GM23338 (cell line): Measurements from ENCODE around the gene NEK6. TPM values are rescaled to one million over a fixed set of nuclear protein-coding genes. Genes with fewer than 3 reads are reported as not detected.

Source experiments
- ATAC-seq: fragments of 200-7000 bp; cut with Tn5 transposase; 3 replicates; pipeline ENCODE4 v1.9.1; 2020
- DNase-seq: peaks from one replicate; pipeline ENCODE4 v3.0.0-alpha.2; 2015; ENCODE audit warnings: low spot score
- H2AFZ ChIP-seq: fragments of 200-600 bp; sonication (generic); 2 replicates; pipeline ENCODE4 v1.8.0; 2016; ENCODE audit warnings: antibody characterized with exemption, mild to moderate bottlenecking, moderate library complexity
- H3F3A ChIP-seq: fragments of 200-600 bp; sonication (generic); replicated peaks from 2 replicates; pipeline ENCODE4 v1.8.0; 2017; ENCODE audit warnings: antibody characterized with exemption, mixed run types, low read depth
- H3K27ac ChIP-seq: fragments of 200-600 bp; sonication (generic); 2 replicates; pipeline ENCODE4 v1.6.1; 2016; ENCODE audit warnings: low read depth
- H3K27me3 ChIP-seq: fragments of 200-600 bp; sonication (generic); 2 replicates; pipeline ENCODE4 v1.8.0; 2016; ENCODE audit warnings: mild to moderate bottlenecking, mixed run types, moderate library complexity; ENCODE audit not compliant: insufficient read depth
- H3K36me3 ChIP-seq: fragments of 200-600 bp; sonication (generic); 2 replicates; pipeline ENCODE4 v1.8.0; 2016; ENCODE audit warnings: mild to moderate bottlenecking; ENCODE audit not compliant: insufficient read depth
- H3K4me1 ChIP-seq: fragments of 200-600 bp; sonication (generic); 2 replicates; pipeline ENCODE4 v1.8.0; 2016; ENCODE audit warnings: mild to moderate bottlenecking, moderate library complexity; ENCODE audit not compliant: insufficient read depth
- H3K4me2 ChIP-seq: fragments of 200-600 bp; sonication (generic); 2 replicates; pipeline ENCODE4 v1.7.1; 2017; ENCODE audit warnings: mixed run types
- H3K4me3 ChIP-seq: fragments of 200-600 bp; sonication (generic); 2 replicates; pipeline ENCODE4 v1.6.1; 2016; ENCODE audit warnings: mixed run types
- H3K79me2 ChIP-seq: fragments of 200-600 bp; sonication (generic); replicated peaks from 2 replicates; pipeline ENCODE4 v1.8.0; 2017; ENCODE audit warnings: mild to moderate bottlenecking; ENCODE audit not compliant: insufficient read depth
- H3K9me2 ChIP-seq: fragments of 200-600 bp; sonication (generic); 2 replicates; pipeline ENCODE4 v1.8.0; 2017; ENCODE audit not compliant: insufficient read depth
- H4K20me1 ChIP-seq: fragments of 200-600 bp; sonication (generic); replicated peaks from 2 replicates; pipeline ENCODE4 v1.8.0; 2017; ENCODE audit warnings: mild to moderate bottlenecking; ENCODE audit not compliant: insufficient read depth
- H3K27ac Mint-ChIP-seq: 2 replicates; pipeline ENCODE4 v1.8.0; 2020; ENCODE audit warnings: inconsistent platforms, mild to moderate bottlenecking, moderate library complexity, mixed read lengths
- H3K27me3 Mint-ChIP-seq: 3 replicates; pipeline ENCODE4 v1.8.0; 2022; ENCODE audit warnings: low read depth, mild to moderate bottlenecking, moderate library complexity, mixed read lengths, inconsistent platforms; ENCODE audit not compliant: insufficient read depth, poor library complexity
- H3K36me3 Mint-ChIP-seq: 3 replicates; pipeline ENCODE4 v1.8.0; 2021; ENCODE audit warnings: low read depth, mild to moderate bottlenecking, inconsistent platforms, moderate library complexity, mixed read lengths
- H3K4me1 Mint-ChIP-seq: 3 replicates; pipeline ENCODE4 v1.8.0; 2020; ENCODE audit warnings: mild to moderate bottlenecking, inconsistent platforms, mixed read lengths
- H3K4me3 Mint-ChIP-seq: 3 replicates; pipeline ENCODE4 v1.8.0; 2021; ENCODE audit warnings: moderate library complexity, mild to moderate bottlenecking, inconsistent platforms, mixed read lengths
- H3K9me3 Mint-ChIP-seq: 3 replicates; pipeline ENCODE4 v1.8.0; 2020; ENCODE audit warnings: moderate library complexity, mild to moderate bottlenecking, inconsistent platforms, mixed read lengths
- CREB1 ChIP-seq: fragments of 250-450 bp; sonication (Bioruptor Pico); IDR thresholded peaks from 2 replicates; pipeline ENCODE4 v1.5.0; 2020; ENCODE audit warnings: low read depth, mild to moderate bottlenecking, moderate library complexity
- CTCF ChIP-seq, 2 experiments: fragments of 200-600 bp in 1 of 2; sonication (generic) in 1 of 2; conservative IDR thresholded peaks; 2 replicates each; pipeline versions ENCODE4 v1.5.1 to v1.6.1; 2016 to 2017; ENCODE audit warnings: antibody characterized with exemption in 2 of 2, low read depth in 2 of 2, mild to moderate bottlenecking in 2 of 2, moderate library complexity in 1 of 2
- ETS1 ChIP-seq: IDR thresholded peaks from 2 replicates; pipeline ENCODE4 v1.6.1; 2016; ENCODE audit warnings: antibody characterized with exemption
- EZH2 ChIP-seq: fragments of 200-600 bp; sonication (generic); IDR thresholded peaks from one replicate; pipeline ENCODE4 v1.8.0; 2017; ENCODE audit warnings: antibody characterized with exemption, mild to moderate bottlenecking, low read depth; ENCODE audit not compliant: unreplicated experiment
- EZH2phosphoT487 ChIP-seq: fragments of 200-600 bp; sonication (generic); IDR thresholded peaks from one replicate; pipeline ENCODE4 v1.8.1; 2018; ENCODE audit warnings: antibody characterized with exemption; ENCODE audit not compliant: unreplicated experiment
- JUNB ChIP-seq: IDR thresholded peaks from one replicate; pipeline ENCODE4 v1.6.1; 2016; ENCODE audit warnings: antibody characterized with exemption; ENCODE audit not compliant: unreplicated experiment
- NANOG ChIP-seq: IDR thresholded peaks from 2 replicates; pipeline ENCODE4 v1.6.1; 2016; ENCODE audit warnings: antibody characterized with exemption, borderline replicate concordance
- POLR2AphosphoS5 ChIP-seq: IDR thresholded peaks from 2 replicates; pipeline ENCODE4 v1.6.1; 2016; ENCODE audit warnings: antibody characterized with exemption, low read depth
- STAT1 ChIP-seq: IDR thresholded peaks from one replicate; pipeline ENCODE4 v1.6.1; 2016; ENCODE audit warnings: antibody characterized with exemption; ENCODE audit not compliant: unreplicated experiment
- ZNF114 ChIP-seq: fragments of 250-450 bp; sonication (Bioruptor Pico); IDR thresholded peaks from 2 replicates; pipeline ENCODE4 v1.5.0; 2020; ENCODE audit warnings: mild to moderate bottlenecking, moderate library complexity
- ZNF331 ChIP-seq: fragments of 250-450 bp; sonication (Bioruptor Pico); IDR thresholded peaks from 2 replicates; pipeline ENCODE4 v1.5.0; 2020; ENCODE audit warnings: low read depth, mild to moderate bottlenecking, moderate library complexity
- ZNF462 ChIP-seq: fragments of 250-450 bp; sonication (Bioruptor Pico); IDR thresholded peaks from 2 replicates; pipeline ENCODE4 v1.5.0; 2020; ENCODE audit warnings: mild to moderate bottlenecking, moderate library complexity
- polyA plus RNA-seq: library from polyadenylated mRNA; unstranded; fragments of >200 nt; fragmentation: Nextera tagmentation; extraction: Ambion mirVana; gene quantifications from 2 replicates; pipeline ENCODE4 v1.2.1, GENCODE V29; 2016
- total RNA-seq: library from RNA; depleted of rRNA; stranded (reverse); fragments of >200 nt; shearing (Covaris generic); gene quantifications from 2 replicates; pipeline ENCODE4 v1.2.3, GENCODE V29; 2014
- TF ChIP-seq, protein P1 (sequence below): IDR thresholded peaks from one replicate; pipeline ENCODE4 v1.6.1; 2018; ENCODE audit warnings: antibody characterized with exemption; ENCODE audit not compliant: unreplicated experiment

The NEK6 gene
- total and polyA plus RNA-seq, 2 experiments from 2014 or later, result 8.1 to 11.2 TPM

DNA sequence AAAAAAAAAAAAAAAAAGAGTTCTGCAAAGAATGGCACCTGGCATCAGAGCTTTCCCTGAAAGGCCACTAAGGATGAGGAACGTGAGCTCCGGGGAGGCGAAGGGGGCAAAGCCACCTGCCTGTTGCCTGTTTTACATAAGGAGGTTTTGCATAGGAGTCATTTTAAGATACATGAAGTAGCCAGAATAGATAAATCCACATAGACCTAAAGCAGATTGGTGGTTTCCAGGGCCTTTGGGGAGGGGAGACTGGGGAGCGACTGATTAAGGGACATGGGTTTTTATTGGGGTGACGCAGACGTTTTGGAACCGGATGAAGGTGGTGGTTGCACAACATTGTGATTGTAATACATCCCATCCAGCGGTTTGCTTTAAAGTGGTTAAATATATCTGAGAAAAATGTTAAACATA, 7.1 kb downstream of the NEK6 start:
- H3F3A ChIP-seq, result 0 out of 2 replicates have a peak, but pooled peaks cover 3% of the 10 kb centered on the region
- TF ChIP-seq, protein P1, sequence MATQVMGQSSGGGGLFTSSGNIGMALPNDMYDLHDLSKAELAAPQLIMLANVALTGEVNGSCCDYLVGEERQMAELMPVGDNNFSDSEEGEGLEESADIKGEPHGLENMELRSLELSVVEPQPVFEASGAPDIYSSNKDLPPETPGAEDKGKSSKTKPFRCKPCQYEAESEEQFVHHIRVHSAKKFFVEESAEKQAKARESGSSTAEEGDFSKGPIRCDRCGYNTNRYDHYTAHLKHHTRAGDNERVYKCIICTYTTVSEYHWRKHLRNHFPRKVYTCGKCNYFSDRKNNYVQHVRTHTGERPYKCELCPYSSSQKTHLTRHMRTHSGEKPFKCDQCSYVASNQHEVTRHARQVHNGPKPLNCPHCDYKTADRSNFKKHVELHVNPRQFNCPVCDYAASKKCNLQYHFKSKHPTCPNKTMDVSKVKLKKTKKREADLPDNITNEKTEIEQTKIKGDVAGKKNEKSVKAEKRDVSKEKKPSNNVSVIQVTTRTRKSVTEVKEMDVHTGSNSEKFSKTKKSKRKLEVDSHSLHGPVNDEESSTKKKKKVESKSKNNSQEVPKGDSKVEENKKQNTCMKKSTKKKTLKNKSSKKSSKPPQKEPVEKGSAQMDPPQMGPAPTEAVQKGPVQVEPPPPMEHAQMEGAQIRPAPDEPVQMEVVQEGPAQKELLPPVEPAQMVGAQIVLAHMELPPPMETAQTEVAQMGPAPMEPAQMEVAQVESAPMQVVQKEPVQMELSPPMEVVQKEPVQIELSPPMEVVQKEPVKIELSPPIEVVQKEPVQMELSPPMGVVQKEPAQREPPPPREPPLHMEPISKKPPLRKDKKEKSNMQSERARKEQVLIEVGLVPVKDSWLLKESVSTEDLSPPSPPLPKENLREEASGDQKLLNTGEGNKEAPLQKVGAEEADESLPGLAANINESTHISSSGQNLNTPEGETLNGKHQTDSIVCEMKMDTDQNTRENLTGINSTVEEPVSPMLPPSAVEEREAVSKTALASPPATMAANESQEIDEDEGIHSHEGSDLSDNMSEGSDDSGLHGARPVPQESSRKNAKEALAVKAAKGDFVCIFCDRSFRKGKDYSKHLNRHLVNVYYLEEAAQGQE, result no peak
- TF ChIP-seq JUNB (no peak), ETS1 (no peak), STAT1 (no peak), CTCF (conservative IDR thresholded peaks at IDR 0.05; ENCODE audit: low read depth in 2 of 2) (no peak), NANOG (no peak), EZH2phosphoT487 (no peak), ZNF114 (CRISPR knock-in tag) (no peak), ZNF462 (no peak), ZNF331 (CRISPR knock-in tag) (no peak), POLR2AphosphoS5 (no peak), CREB1 (CRISPR knock-in tag) (no peak), EZH2 (no peak)
- no peaks in the 10 kb centered on the region for H3K9me3 Mint-ChIP-seq
- no peak overlapping the region for H3K4me3 Mint-ChIP-seq
- DNase-seq (no peak), ATAC-seq (no peak)
- H3K4me3 ChIP-seq, result no peak overlapping the region
- peaks cover 27% of the 10 kb centered on the region for H3K4me1 ChIP-seq
- no peaks in the 10 kb centered on the region for H3K36me3 ChIP-seq
- no peaks in the 10 kb centered on the region; the same call in 1 of the 2 replicates for H4K20me1 ChIP-seq
- peaks cover 38% of the 10 kb centered on the region for H3K4me1 Mint-ChIP-seq
- H3K27ac ChIP-seq, result no peak overlapping the region
- H3K27ac Mint-ChIP-seq, result no peak overlapping the region; the same call in 1 of the 2 replicates
- H3K4me2 ChIP-seq, result no peak overlapping the region
- H2AFZ ChIP-seq, result no peak overlapping the region
- H3K36me3 Mint-ChIP-seq, result no peaks in the 10 kb centered on the region
- no peaks in the 10 kb centered on the region for H3K27me3 ChIP-seq
- H3K27me3 Mint-ChIP-seq, result peaks cover 12% of the 10 kb centered on the region
- H3K9me2 ChIP-seq, result no peaks in the 10 kb centered on the region
- H3K79me2 ChIP-seq, result peaks cover 46% of the 10 kb centered on the region
